PC-3 (cell line): ENCODE measurements around the gene PDC. TPM values are rescaled to one million over a fixed set of nuclear protein-coding genes. Genes with fewer than 3 reads are reported as not detected.
A peak's percentile ranks its signal among the peaks of the same experiment; 100 is the strongest.

Source experiments
- ATAC-seq: fragments of 200-7000 bp; cut with Tn5 transposase; 2 replicates; pipeline ENCODE4 v1.9.1; 2020; ENCODE audit warnings: mild to moderate bottlenecking, moderate library complexity
- BruUV-seq: library from RNA; stranded (reverse); fragments of 400-500 nt; replicated peaks from 2 replicates; lab custom pipeline; 2021; lab: Mats Ljungman, UMichigan
- CTCF ChIA-PET: fragments of 300-600 bp; sonication (Branson Sonifier 250); formaldehyde crosslinking; loops from one replicate; lab custom pipeline; 2022; ENCODE audit warnings: antibody characterized with exemption; lab: Charles Lee
- POLR2A ChIA-PET: fragments of 300-600 bp; sonication (Branson Sonifier 250); formaldehyde crosslinking; loops from one replicate; lab custom pipeline; 2022; ENCODE audit warnings: antibody characterized with exemption; ENCODE audit not compliant: unreplicated experiment; lab: Charles Lee
- DNase-seq: peaks from one replicate; pipeline ENCODE4 v3.0.0-alpha.2; 2015
- H2AFZ ChIP-seq: fragments of 300-600 bp; sonication (generic); 2 replicates; pipeline ENCODE4 v1.6.0; 2016; ENCODE audit warnings: antibody characterized with exemption, low read length
- H3F3A ChIP-seq: fragments of 300-600 bp; sonication (generic); one replicate; pipeline ENCODE4 v1.6.0; 2017; ENCODE audit warnings: antibody characterized with exemption, low read length, control low read depth, mild to moderate bottlenecking; ENCODE audit not compliant: unreplicated experiment
- H3K27ac ChIP-seq: fragments of 300-600 bp; sonication (generic); 2 replicates; pipeline ENCODE4 v1.5.1; 2016; ENCODE audit warnings: mild to moderate bottlenecking, low read length
- H3K27me3 ChIP-seq: fragments of 300-600 bp; sonication (generic); 2 replicates; pipeline ENCODE4 v1.6.1; 2016; ENCODE audit warnings: low read length, mixed read lengths
- H3K36me3 ChIP-seq: fragments of 300-600 bp; sonication (generic); 2 replicates; pipeline ENCODE4 v1.6.1; 2016; ENCODE audit warnings: low read depth, mixed run types, low read length, mixed read lengths
- H3K4me1 ChIP-seq: fragments of 300-600 bp; sonication (generic); 2 replicates; pipeline ENCODE4 v1.5.1; 2016; ENCODE audit warnings: low read length; ENCODE audit not compliant: insufficient read depth
- H3K4me2 ChIP-seq: fragments of 300-600 bp; sonication (generic); 2 replicates; pipeline ENCODE4 v1.6.0; 2016; ENCODE audit warnings: low read length
- H3K4me3 ChIP-seq: fragments of 300-600 bp; sonication (generic); 2 replicates; pipeline ENCODE4 v1.5.1; 2016; ENCODE audit warnings: mild to moderate bottlenecking, low read length, mixed read lengths
- H3K79me2 ChIP-seq: fragments of 300-600 bp; sonication (generic); 2 replicates; pipeline ENCODE4 v1.6.1; 2017; ENCODE audit warnings: low read length, mixed read lengths
- H3K9ac ChIP-seq: fragments of 300-600 bp; sonication (generic); 2 replicates; pipeline ENCODE4 v1.6.0; 2016; ENCODE audit warnings: mild to moderate bottlenecking, low read length
- H3K9me2 ChIP-seq: fragments of 300-600 bp; sonication (generic); replicated peaks from 2 replicates; pipeline ENCODE4 v1.6.1; 2016; ENCODE audit warnings: mixed run types, low read length, mixed read lengths
- H3K9me3 ChIP-seq: fragments of 300-600 bp; sonication (generic); 2 replicates; pipeline ENCODE4 v1.6.1; 2016; ENCODE audit warnings: low read length, mixed read lengths
- H4K20me1 ChIP-seq: fragments of 300-600 bp; sonication (generic); 2 replicates; pipeline ENCODE4 v1.6.1; 2016; ENCODE audit warnings: low read length, mixed read lengths
- CTCF ChIP-seq: fragments of 300-600 bp; sonication (generic); conservative IDR thresholded peaks from 2 replicates; pipeline ENCODE4 v1.5.1; 2017; ENCODE audit warnings: antibody characterized with exemption, low read depth, mild to moderate bottlenecking, low read length
- EZH2 ChIP-seq: fragments of 300-600 bp; sonication (generic); IDR thresholded peaks from one replicate; pipeline ENCODE4 v1.6.1; 2017; ENCODE audit warnings: antibody characterized with exemption, mild to moderate bottlenecking, low read length; ENCODE audit not compliant: unreplicated experiment
- EZH2phosphoT487 ChIP-seq: fragments of 300-600 bp; sonication (generic); IDR thresholded peaks from 2 replicates; pipeline ENCODE4 v1.6.1; 2018; ENCODE audit warnings: mild to moderate bottlenecking, antibody characterized with exemption, low read length, borderline replicate concordance
- intact Hi-C: fragments of 100-400 bp; cut with micrococcal nuclease; formaldehyde crosslinking; loops from 2 replicates; pipeline ENCODE4 v1.9.0; 2023
- total RNA-seq: library from RNA; depleted of rRNA; stranded (reverse); fragments of >200 nt; gene quantifications from 2 replicates; pipeline ENCODE4 v1.2.3, GENCODE V29; 2014

Gene PDC
- total RNA-seq, 1 experiment from 2014 or later, result not detected

- intact Hi-C loops, result no loop called here
- CTCF ChIA-PET, result interaction anchor here (0.6 to 1.1 kb wide), 2 partner anchors 11 to 39 kb away, joined by 3 to 4 read pairs; no protein-coding TSS in a partner anchor
- H3F3A ChIP-seq, result peaks cover 14% of the 10 kb centered on the region
- POLR2A ChIA-PET, result interaction anchor here (0.6 kb wide), 1 partner anchor 12 kb away, joined by 5 read pairs; no protein-coding TSS in a partner anchor
- BruUV-seq, result no TSS peak
- H3K36me3 ChIP-seq, result no peaks in the 10 kb centered on the region
- H3K4me1 ChIP-seq, result peaks cover 54% of the 10 kb centered on the region
- no peak overlapping the region for H3K4me3 ChIP-seq
- no peaks in the 10 kb centered on the region for H3K9me2 ChIP-seq
- H3K4me2 ChIP-seq, result peak overlapping the region; percentile 43
- ATAC-seq (peak; percentile 68), DNase-seq (peak; percentile 75)
- peak overlapping the region; percentile 91 for H3K27ac ChIP-seq
- no peaks in the 10 kb centered on the region for H3K9me3 ChIP-seq
- peak overlapping the region; percentile 62 for H3K9ac ChIP-seq
- TF ChIP-seq EZH2phosphoT487 (no peak), CTCF (no peak), EZH2 (no peak)
- H2AFZ ChIP-seq, result no peak overlapping the region
- H3K27me3 ChIP-seq, result no peaks in the 10 kb centered on the region
- no peaks in the 10 kb centered on the region for H4K20me1 ChIP-seq
- H3K79me2 ChIP-seq, result no peaks in the 10 kb centered on the region
These were observed 37.9 kb upstream of the PDC start for GRCh38 chr1:186498695-186499389.

GRCh38 chr1:186498071-186498470 lies 37.2 kb upstream of the PDC start:
- peaks cover 55% of the 10 kb centered on the region for H3K4me1 ChIP-seq
- H3K79me2 ChIP-seq, result no peaks in the 10 kb centered on the region
- H3K9me2 ChIP-seq, result no peaks in the 10 kb centered on the region
- no peak for ATAC-seq
- no TSS peak for BruUV-seq
- H3K36me3 ChIP-seq, result no peaks in the 10 kb centered on the region
- no peaks in the 10 kb centered on the region for H3K27me3 ChIP-seq
- intact Hi-C loops, result no loop called here
- ChIA-PET POLR2A (no interaction called here), CTCF (interaction anchor here (1.1 kb wide), 1 partner anchor 40 kb away, joined by 3 read pairs; no protein-coding TSS in a partner anchor)
- no peak for DNase-seq
- H3K9me3 ChIP-seq, result no peaks in the 10 kb centered on the region
- H3F3A ChIP-seq, result peaks cover 14% of the 10 kb centered on the region
- H3K4me3 ChIP-seq, result no peak overlapping the region
- H4K20me1 ChIP-seq, result no peaks in the 10 kb centered on the region
- H3K27ac ChIP-seq, result peak overlapping the region; percentile 91
- H2AFZ ChIP-seq, result no peak overlapping the region
- peak overlapping the region; percentile 62 for H3K9ac ChIP-seq
- no peak for TF ChIP-seq CTCF
- TF ChIP-seq EZH2, result no peak
- TF ChIP-seq EZH2phosphoT487, result no peak
- H3K4me2 ChIP-seq, result 0 out of 2 replicates have a peak overlapping the region, but pooled peaks have one; percentile 6

- Histone ChIP-seq H3K36me3 (no peaks in the 10 kb centered on the region), H3K4me3 (no peak overlapping the region), H3K4me2 (no peak overlapping the region), H3K27ac (peak overlapping the region; percentile 91), H3K27me3 (no peaks in the 10 kb centered on the region), H2AFZ (no peak overlapping the region), H3K4me1 (peaks cover 57% of the 10 kb centered on the region), H3K79me2 (no peaks in the 10 kb centered on the region), H4K20me1 (no peaks in the 10 kb centered on the region), H3K9ac (no peak overlapping the region), H3K9me2 (no peaks in the 10 kb centered on the region), H3K9me3 (no peaks in the 10 kb centered on the region), H3F3A (peaks cover 14% of the 10 kb centered on the region)
- ATAC-seq, result no peak
- no peak for TF ChIP-seq CTCF
- no peak for TF ChIP-seq EZH2phosphoT487
- TF ChIP-seq EZH2, result no peak
- intact Hi-C loops, result no loop called here
- BruUV-seq, result no TSS peak
- ChIA-PET POLR2A (no interaction called here), CTCF (interaction anchor here (1.1 kb wide), 1 partner anchor 40 kb away, joined by 3 read pairs; no protein-coding TSS in a partner anchor)
- DNase-seq, result no peak
These were observed 36.7 kb upstream of the PDC start for GRCh38 chr1:186497651-186498050.
